Fibroblast of lung (primary cell): ENCODE data around the gene CACNA1H.

Experiments
- CTCF ChIP-seq, 2 donors: IDR thresholded peaks in 1 of 2; conservative IDR thresholded peaks in 1 of 2; 1 replicate in 1 of 2; 2 replicates in 1 of 2; pipeline ENCODE4 v1.5.1; 2011 to 2012; ENCODE audit warnings: low read length in 2 of 2, control low read depth in 1 of 2, inconsistent platforms in 1 of 2, low read depth in 1 of 2, mild to moderate bottlenecking in 1 of 2
- EZH2 ChIP-seq: IDR thresholded peaks from 2 replicates; pipeline ENCODE4 v1.5.1; 2012; ENCODE audit warnings: low read length, control low read depth, mild to moderate bottlenecking; ENCODE audit errors: missing control alignments

- no peak for TF ChIP-seq CTCF (conservative IDR thresholded peaks at IDR 0.05 in 1 of 2, IDR thresholded peaks at IDR 0.05 in 1 of 2; ENCODE audit: low read depth in 1 of 2, low read length in 2 of 2)
- no peak for TF ChIP-seq EZH2
Observed at GRCh38 chr16:1167276-1168107, 14.6 kb downstream of the CACNA1H start.
